GM10847 (cell line): ENCODE measurements around the gene ANTXRL.

Experiments
- POLR2A ChIP-seq: IDR thresholded peaks from 2 replicates; pipeline ENCODE4 v1.6.1; 2011; ENCODE audit not compliant: insufficient read length; ENCODE audit errors: extremely low read depth

Gene ANTXRL

DNA sequence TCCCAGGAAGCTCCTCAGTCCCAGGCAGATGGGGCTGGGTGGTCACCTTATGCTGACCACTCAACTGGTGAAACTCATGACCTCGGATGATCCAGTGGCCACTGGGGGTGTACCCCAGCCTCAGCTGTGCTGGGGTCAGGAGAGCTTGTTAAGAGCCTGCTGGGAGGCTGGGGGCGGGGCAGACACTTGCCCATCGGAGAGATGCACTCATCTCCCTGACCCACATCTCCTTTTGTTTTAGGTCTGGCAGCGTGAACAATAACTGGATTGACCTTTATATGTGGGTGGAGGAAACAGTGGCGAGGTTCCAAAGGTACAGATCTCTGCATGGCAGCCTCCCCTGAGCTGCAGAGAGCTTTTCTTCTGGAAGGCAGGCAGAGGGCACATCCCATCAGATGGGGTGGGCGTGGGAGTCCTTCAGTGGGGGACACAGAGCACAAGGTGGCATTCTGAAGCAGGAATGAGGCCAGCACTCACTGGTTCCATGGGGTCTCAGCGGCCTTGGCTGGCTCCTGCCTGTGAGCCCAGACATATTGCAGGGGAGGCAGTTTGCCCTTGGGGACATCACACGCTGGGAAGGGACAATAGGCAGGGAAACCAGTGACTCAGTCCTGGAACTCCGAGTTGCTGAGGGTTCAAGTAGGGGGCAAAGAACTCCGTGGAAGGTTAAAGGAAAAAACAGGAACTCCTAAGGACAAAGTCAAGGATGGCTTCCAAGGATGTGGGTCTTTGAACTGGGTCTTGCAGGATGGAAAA lies 5.2 kb downstream of the ANTXRL start:
- TF ChIP-seq POLR2A: no peak

- TF ChIP-seq POLR2A: no peak
Observed at GRCh38 chr10:46292573-46293023, 5.8 kb downstream of the ANTXRL start.

DNA sequence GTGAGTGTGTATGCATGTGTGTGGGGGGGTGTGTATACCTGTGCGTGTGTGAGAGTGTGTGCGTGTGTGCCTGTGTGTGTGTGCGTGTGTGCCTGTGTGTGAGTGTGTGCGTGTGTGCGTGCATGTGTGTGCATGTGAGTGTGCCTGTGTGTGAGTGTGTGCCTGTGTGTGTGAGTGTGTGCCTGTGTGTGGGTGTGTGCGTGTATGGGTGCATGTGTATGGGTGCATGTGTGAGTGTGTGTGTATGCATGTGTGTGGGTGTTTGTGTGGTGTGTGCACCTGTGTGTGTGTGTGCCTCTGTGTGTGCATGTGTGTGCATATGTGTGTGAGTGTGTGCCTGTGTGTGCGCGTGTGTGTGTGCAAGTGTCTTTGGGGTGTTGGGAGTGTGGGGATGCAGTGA lies 6.4 kb downstream of the ANTXRL start:
- TF ChIP-seq POLR2A: no peak

DNA sequence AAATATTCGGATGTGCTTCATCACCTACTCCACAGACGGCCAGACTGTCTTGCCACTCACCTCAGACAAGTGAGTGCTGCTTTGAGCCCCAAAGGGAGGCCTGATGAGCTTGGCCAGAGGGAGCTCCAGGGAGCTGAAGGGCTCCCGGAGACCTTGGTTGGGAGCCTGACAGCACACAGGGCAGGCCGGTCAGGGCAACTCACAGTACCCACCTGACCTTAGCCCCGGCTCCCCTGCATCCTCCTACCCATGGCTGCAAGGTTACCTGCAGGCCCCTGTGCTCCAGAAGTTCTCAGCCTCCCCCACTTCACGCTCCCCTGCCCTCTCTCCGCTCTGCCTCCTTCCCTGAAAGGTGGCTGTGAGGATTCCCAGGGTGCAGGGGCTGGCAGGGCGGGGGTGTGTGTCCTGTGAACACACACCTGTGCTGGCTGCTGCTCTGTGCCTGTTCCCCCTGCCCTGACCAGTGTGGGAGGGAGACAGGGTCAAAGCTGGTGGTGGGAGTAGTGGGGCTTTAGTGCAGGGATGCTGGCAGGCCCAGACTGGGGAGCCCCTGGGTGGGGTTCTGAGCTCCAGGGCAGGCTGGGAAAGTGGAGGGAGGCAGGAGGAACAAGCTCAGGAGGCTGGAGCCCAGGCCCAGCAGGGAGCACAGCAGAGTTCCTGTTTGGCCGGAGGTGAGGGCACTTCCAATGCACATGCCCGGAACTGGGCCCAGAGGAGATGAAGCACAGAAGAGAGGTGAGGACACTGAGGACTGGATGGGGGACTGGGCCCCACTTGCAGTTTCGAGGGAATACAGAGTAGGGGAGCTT lies 7.2 kb downstream of the ANTXRL start:
- no peak for TF ChIP-seq POLR2A

DNA sequence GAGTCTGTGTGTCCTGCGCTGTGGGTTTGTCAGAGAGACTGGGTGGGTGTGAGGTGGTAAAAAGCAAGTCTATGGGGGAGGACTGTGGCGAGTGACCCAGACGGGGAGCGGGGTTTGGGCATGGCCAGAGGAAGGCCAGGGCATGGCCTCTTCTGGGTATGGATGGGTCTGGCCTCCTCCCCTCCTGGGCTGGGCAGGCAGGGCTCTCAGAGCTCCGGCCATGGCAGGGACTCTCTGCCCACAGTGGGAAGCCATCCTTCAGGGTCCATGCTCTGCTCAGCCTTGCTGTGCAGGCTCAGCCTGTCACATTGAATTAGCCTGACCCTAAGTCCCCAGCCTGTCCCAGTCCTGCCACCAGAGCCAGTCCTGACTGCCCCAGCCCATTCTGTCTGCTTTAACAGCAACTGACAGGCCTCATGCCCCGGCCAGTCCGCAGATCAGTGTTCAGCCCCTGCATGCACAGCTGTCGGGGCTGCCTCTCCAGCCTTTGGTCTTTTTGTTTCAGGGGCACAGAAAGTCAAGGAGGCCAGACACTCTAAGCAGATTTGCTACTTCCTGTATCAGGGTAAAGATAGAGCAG lies 7.9 kb downstream of the ANTXRL start:
- no peak for TF ChIP-seq POLR2A

DNA sequence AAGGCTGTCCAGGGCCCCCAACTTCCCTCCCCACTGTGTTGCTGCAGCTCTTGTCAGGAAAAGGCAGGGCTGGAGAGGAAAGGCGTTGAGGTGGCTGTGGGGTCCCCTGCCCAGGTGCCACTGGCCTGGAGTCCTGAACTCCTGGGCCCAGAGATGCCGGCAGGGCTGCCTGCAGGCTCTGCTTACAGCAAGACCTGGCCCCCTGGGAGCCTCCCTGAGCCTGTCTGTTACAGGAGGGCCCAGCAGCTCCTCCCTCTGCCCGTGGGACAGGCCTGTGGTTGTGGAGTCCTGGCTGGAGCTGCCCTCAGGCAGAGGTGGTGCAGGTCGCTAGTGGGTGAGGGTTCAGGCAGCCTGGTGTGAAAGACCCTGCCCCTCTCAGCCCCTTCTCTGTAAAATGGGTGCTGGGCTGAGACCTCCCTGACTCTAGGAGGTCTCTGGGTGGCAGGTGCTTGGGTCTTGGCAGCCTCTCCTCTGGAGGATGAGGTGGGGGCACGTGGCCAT lies 9.9 kb downstream of the ANTXRL start:
- TF ChIP-seq POLR2A: no peak

DNA sequence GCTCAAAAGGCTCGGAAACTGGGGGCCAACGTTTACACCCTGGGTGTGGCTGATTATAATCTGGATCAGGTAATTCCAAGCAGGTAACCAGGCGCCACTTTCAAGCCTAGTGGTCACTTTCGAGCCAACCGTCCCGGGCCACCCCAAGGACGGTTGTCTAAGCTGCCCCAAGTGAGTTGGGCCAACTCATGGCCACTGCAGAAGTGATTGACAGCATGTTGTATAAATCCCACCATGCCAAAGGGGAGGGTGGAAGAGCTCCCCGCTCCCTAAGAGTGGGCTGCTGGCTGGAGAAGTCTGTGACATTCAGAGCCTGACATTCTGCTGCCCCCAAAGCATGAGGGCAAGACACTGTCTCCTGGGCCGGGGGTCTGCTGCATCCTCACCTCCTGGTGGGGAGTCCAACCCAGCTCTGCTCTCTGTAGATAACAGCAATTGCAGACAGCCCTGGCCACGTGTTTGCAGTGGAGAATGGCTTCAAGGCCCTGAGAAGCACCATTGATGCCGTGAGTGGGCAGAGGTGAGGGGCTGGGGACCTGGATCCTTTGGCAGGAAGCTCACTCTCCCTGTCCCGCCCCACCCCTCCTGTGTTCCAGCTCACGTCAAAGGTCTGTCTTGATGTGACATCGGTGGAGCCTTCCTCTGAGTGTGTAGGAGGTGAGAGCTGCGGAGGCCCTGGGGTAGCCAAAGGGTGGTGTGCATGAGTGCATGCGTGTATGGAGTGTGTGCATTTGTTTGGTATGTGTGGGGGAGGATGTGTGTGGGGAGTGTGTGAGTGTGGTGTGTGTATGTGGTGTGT lies 10.8 kb downstream of the ANTXRL start:
- no peak for TF ChIP-seq POLR2A

DNA sequence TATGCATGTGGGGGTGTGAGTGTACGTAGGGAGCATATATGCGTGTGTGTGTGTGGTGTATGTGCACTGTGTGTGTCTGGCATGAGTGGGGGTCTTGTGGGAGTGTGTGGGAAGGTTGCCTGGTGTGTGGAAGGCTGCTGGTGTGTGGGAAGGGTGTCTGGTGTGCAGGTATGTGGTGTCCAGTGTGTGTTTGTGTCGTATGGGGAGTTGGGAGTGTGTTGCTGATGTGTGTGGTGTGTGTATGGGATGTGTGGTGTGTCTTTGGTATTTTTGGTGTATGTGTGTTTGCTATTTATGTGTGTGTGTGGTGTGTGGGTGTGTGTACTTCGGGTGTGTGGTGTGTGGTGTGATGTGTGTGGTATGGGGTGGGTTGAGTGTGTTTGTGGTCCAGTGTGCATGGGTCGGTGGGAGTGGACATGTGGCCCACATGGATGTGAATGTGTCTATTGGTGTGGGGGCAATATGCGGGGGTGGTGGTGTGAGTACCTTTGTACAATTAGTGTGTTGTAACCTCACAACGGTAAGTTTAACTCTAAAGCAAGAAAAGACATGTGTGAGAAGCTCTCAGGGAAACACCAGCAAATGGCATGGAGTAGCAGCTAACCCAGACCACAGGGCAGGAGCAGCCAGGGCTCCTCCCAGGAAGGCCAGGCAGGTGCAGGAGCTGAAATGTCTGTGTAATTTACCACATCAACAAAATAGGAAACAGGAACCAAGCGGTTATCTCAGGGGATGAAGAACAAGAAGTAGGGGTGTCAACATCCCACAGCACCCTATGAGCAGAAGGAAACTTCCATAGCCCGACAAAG lies 11.9 kb downstream of the ANTXRL start:
- TF ChIP-seq POLR2A: no peak

- no peak for TF ChIP-seq POLR2A
Observed at GRCh38 chr10:46299286-46299535, 12.4 kb downstream of the ANTXRL start.

DNA sequence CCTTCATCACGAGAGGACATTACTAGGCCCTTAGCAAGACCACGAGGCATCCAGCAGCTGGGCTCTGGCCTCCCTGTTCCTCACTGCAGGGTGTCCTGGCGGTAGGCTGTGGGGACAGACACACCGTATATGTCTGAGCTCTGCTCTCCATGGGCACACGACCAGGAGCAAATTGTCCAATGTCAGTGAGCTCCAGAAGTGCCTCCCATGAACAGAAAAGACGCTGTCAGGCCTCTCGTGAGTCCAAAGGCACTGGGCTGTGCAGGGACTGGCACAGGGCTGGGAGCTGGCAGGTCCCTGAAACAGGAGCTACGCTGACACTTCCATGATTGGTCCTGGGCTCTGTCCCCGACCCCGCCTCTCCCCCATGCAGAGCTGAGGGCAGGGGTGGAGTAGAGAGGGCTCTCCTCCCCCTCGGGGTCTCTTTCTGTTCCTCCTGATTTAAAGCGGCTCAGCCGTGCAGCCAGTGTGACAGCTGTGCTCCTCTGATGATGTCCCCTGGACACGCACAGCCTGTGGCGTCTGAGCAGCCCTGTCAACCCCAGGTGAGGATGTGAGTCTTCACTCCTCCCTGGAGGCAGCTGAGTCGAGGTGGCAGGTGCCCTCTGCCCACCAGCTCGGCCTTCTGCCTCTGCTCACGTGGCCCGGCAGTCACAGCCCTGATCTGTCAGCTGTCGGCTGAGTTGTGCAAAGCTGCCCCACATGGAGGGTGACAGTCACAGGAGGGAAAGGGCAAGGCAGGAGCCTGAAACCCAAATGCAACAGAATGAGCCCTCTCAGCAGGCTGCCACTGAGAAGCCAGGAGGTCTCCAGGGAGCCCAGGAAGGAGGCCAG lies 13.0 kb downstream of the ANTXRL start:
- no peak for TF ChIP-seq POLR2A

- no peak for TF ChIP-seq POLR2A
Observed at GRCh38 chr10:46301056-46301645, 14.4 kb downstream of the ANTXRL start.

DNA sequence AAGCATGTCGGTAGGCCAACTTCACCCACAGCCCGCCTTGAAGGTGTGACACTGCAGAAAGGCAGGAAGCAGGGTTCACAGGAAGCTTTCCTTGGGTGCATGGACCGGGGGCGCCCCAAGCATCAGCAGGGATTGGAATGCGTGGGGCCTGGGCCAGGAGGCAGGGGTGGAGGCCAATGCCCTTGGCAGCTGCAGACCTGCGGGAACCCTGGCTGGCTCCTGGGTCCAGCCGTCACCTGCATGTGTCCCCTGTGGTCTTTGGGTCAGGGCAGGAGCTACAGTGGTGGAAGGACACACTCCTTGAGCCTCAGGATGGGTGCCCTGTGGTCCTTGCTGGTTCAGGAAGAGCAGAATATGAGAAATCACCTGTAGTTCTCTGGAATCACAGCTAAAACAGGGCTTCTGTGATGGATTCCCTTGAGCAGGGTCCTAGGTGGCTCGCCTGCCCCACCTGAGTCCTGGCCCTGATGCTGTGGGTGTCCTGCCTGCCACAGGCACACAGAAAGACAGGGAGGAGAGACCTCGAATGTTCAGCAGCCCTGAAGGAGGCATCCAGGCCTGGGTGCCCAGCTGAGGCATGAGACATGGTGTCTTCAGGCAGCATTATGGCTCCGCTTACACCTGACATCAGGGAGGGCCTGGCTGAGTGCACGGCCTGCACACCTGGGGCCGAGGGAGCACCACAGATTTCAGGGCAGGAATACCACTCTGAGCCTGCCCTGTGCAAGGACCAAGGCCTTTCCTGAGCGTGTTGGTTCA lies 15.1 kb downstream of the ANTXRL start:
- no peak for TF ChIP-seq POLR2A

DNA sequence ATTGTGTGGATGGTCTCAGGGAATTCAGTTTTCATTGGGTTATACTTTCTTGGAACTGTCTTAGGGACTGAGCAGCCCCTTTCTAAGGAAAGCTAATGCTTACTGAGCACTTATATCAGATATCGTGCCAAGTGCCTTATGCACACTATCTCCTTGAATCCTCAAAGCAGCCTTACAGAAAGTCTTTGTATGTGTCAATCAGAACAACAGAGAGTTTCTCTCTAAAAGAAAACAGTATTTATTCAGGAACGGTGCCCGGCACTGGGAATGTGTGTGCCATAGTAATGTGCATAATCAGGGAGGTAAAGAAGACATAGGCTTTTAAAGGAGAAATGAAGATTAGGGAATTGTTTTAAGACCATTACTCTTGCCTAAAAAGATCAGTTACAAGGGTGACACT lies 17.3 kb downstream of the ANTXRL start:
- no peak for TF ChIP-seq POLR2A
